Endothelial cell of umbilical vein (primary cell): ENCODE data around the gene ADARB2. TPM values are rescaled to one million over a fixed set of nuclear protein-coding genes. Genes with fewer than 3 reads are reported as not detected.

Source experiments
- BruUV-seq: library from RNA; stranded (reverse); fragments of 400-500 nt; replicated peaks from 2 replicates; lab custom pipeline; 2021; lab: Mats Ljungman, UMichigan
- CTCF ChIA-PET: fragments of 300-600, 350-600 bp; sonication (Branson Sonifier 250); formaldehyde crosslinking; loops from one replicate; lab custom pipeline; 2021; ENCODE audit warnings: antibody characterized with exemption, inconsistent platforms; lab: Charles Lee
- POLR2A ChIA-PET: fragments of 300-600, 350-600 bp; sonication (Branson Sonifier 250); formaldehyde crosslinking; loops from one replicate; lab custom pipeline; 2021; ENCODE audit warnings: antibody characterized with exemption, inconsistent platforms; lab: Charles Lee
- DNase-seq: peaks from one replicate; pipeline ENCODE4 v3.0.0-alpha.2; 2011; ENCODE audit warnings: low read depth, low spot score
- FAIRE-seq: peaks from 2 replicates; lab custom pipeline; 2011; peaks lifted over from hg19 to GRCh38; lab: Jason Lieb, UNC
- H2AFZ ChIP-seq: 2 replicates; pipeline ENCODE4 v1.6.0; 2012; ENCODE audit warnings: low read depth, low read length, control low read depth, inconsistent platforms
- H3K27ac ChIP-seq: 2 replicates; pipeline ENCODE4 v1.5.1; 2011; ENCODE audit warnings: low read depth, mild to moderate bottlenecking, control low read depth, low read length, moderate library complexity; ENCODE audit not compliant: insufficient read depth
- H3K27me3 ChIP-seq, 2 experiments: 2 replicates each; pipeline versions ENCODE4 v1.6.0 to v1.6.1; 2011; ENCODE audit warnings: low read length in 2 of 2, mixed read lengths in 1 of 2; ENCODE audit not compliant: control insufficient read depth in 2 of 2, insufficient read depth in 2 of 2
- H3K36me3 ChIP-seq, 2 experiments: 2 replicates in 1 of 2; 3 replicates in 1 of 2; pipeline ENCODE4 v1.5.1; 2011; ENCODE audit warnings: low read length in 2 of 2, mild to moderate bottlenecking in 1 of 2, moderate library complexity in 1 of 2; ENCODE audit not compliant: control insufficient read depth in 2 of 2, insufficient read depth in 2 of 2; ENCODE audit errors: extremely low read depth in 1 of 2
- H3K4me1 ChIP-seq: 3 replicates; pipeline ENCODE4 v1.5.1; 2011; ENCODE audit warnings: mild to moderate bottlenecking, low read length; ENCODE audit not compliant: control insufficient read depth, insufficient read depth; ENCODE audit errors: extremely low read depth
- H3K4me2 ChIP-seq: 2 replicates; pipeline ENCODE4 v1.6.1; 2011; ENCODE audit warnings: low read length, control low read depth, mixed read lengths; ENCODE audit not compliant: insufficient read depth
- H3K4me3 ChIP-seq, 3 experiments: fragments of 200-600 bp in 1 of 3; sonication (generic), shearing (Covaris generic) in 1 of 3; replicated peaks in 1 of 3; 2 replicates each; pipeline ENCODE4 v1.5.1; 2011 to 2016; ENCODE audit warnings: control low read depth in 3 of 3, low read length in 3 of 3, mild to moderate bottlenecking in 2 of 3, inconsistent platforms in 1 of 3, low read depth in 1 of 3, moderate library complexity in 1 of 3; ENCODE audit not compliant: insufficient read depth in 1 of 3
- H3K79me2 ChIP-seq: 2 replicates; pipeline ENCODE4 v1.6.0; 2012; ENCODE audit warnings: low read length, inconsistent platforms; ENCODE audit not compliant: control insufficient read depth, insufficient read depth
- H3K9ac ChIP-seq: replicated peaks from 2 replicates; pipeline ENCODE3; 2011; ENCODE audit warnings: low read length, control low read depth; ENCODE audit not compliant: insufficient read depth; ENCODE audit errors: extremely low read depth
- H3K9me1 ChIP-seq: replicated peaks from 3 replicates; pipeline ENCODE4 v1.6.0; 2011; ENCODE audit warnings: mild to moderate bottlenecking, low read length; ENCODE audit not compliant: control insufficient read depth, insufficient read depth; ENCODE audit errors: extremely low read depth
- H3K9me3 ChIP-seq: replicated peaks from 2 replicates; pipeline ENCODE4 v1.5.1; 2012; ENCODE audit warnings: low read length, inconsistent platforms; ENCODE audit not compliant: control insufficient read depth, insufficient read depth
- H4K20me1 ChIP-seq: replicated peaks from 2 replicates; pipeline ENCODE3; 2011; ENCODE audit warnings: mild to moderate bottlenecking, low read length; ENCODE audit not compliant: control insufficient read depth, insufficient read depth; ENCODE audit errors: extremely low read depth
- EZH2 ChIP-seq: IDR thresholded peaks from 2 replicates; pipeline ENCODE4 v1.6.1; 2012; ENCODE audit warnings: borderline replicate concordance, low read depth, mild to moderate bottlenecking, moderate library complexity, low read length, inconsistent platforms; ENCODE audit not compliant: severe bottlenecking
- FOS ChIP-seq: IDR thresholded peaks from 2 replicates; pipeline ENCODE4 v1.6.1; 2011; ENCODE audit warnings: mild to moderate bottlenecking, low read length, moderate library complexity, borderline replicate concordance; ENCODE audit not compliant: insufficient read depth
- GATA2 ChIP-seq: IDR thresholded peaks from 2 replicates; pipeline ENCODE4 v1.7.0; 2011; ENCODE audit warnings: low read depth, mild to moderate bottlenecking, moderate library complexity, mixed read lengths, low read length; ENCODE audit not compliant: insufficient read length, insufficient read depth
- JUN ChIP-seq: IDR thresholded peaks from 2 replicates; pipeline ENCODE4 v1.6.1; 2011; ENCODE audit warnings: borderline replicate concordance, low read depth; ENCODE audit not compliant: insufficient read length, insufficient read depth
- MYC ChIP-seq: IDR thresholded peaks from one replicate; pipeline ENCODE4 v1.6.1; 2011; ENCODE audit warnings: mild to moderate bottlenecking, low read depth, low read length
- POLR2A ChIP-seq: IDR thresholded peaks from 2 replicates; pipeline ENCODE4 v1.6.1; 2012; ENCODE audit warnings: low read depth, mild to moderate bottlenecking, control low read depth, low read length
- POLR2AphosphoS5 ChIP-seq: IDR thresholded peaks from 2 replicates; pipeline ENCODE4 v1.6.1; 2012; ENCODE audit warnings: low read depth, mild to moderate bottlenecking, control low read depth, low read length, moderate library complexity; ENCODE audit not compliant: insufficient read depth
- dilution Hi-C: fragments of 300-500 bp; cut with MboI; formaldehyde crosslinking; loops from one replicate; pipeline ENCODE4 v1.15.0; 2019; ENCODE audit warnings: low sequenced_read_pairs; ENCODE audit not compliant: extremely low pct_ligation_motif_present
- intact Hi-C: fragments of 100-400 bp; cut with micrococcal nuclease; formaldehyde crosslinking; loops from one replicate; pipeline ENCODE4 v1.10.0; 2022
- polyA plus RNA-seq, 4 experiments: library from polyadenylated mRNA; depleted of rRNA in 3 of 4; stranded (reverse) in 3 of 4; unstranded in 1 of 4; fragments of >200 nt; gene quantifications; 2 replicates each; pipeline versions ENCODE4 v1.2.1 to v1.2.3, GENCODE V29; 2011 to 2012; ENCODE audit warnings: missing spikeins in 1 of 4
- total RNA-seq: library from RNA; stranded (reverse); gene quantifications from 2 replicates; pipeline ENCODE4 v1.2.3, GENCODE V29; 2021
- TF ChIP-seq, protein P1 (sequence below): IDR thresholded peaks from 2 replicates; pipeline ENCODE4 v1.6.1; 2011; ENCODE audit not compliant: insufficient read depth, insufficient read length
- TF ChIP-seq, protein P2 (sequence below), 2 donors: IDR thresholded peaks; 1 replicate in 1 of 2; 2 replicates in 1 of 2; pipeline ENCODE4 v1.5.1; 2011; ENCODE audit warnings: low read length in 2 of 2, mild to moderate bottlenecking in 2 of 2, moderate library complexity in 2 of 2, control low read depth in 1 of 2, inconsistent platforms in 1 of 2, low read depth in 1 of 2; ENCODE audit not compliant: insufficient read depth in 1 of 2; ENCODE audit errors: extremely low read depth in 1 of 2

Gene ADARB2
- total and polyA plus RNA-seq, 2 donors (not counting 3 experiments of a cell fraction or from before 2014, with no cell fraction given), result not detected

DNA sequence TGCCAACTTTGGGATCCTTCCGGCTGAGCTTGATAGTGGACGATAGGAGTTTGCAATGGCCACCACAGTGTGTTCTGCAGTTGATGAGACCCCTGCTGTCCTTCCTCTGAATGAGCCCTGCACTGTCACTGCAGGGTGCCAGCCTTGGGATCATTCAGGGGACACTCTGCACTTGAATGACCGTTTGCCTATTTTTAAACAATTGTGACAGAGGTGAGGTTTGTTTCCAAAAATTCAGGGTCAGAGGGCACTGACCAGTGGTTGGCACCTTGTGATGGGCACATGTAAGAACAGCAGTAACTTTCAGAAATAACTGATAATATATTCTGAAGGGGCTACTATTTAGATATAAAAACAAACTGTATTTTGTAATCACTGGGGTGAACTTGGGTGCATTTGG is 48.5 kb upstream of the ADARB2 start:
- intact Hi-C loops (no loop called here), dilution Hi-C loops (no loop called here)
- H4K20me1 ChIP-seq, result no peaks in the 10 kb centered on the region
- H3K4me2 ChIP-seq, result no peak overlapping the region
- ChIA-PET POLR2A (no interaction called here), CTCF (no interaction called here)
- H3K4me1 ChIP-seq, result no peaks in the 10 kb centered on the region
- no peak for TF ChIP-seq EZH2
- no peak for TF ChIP-seq FOS
- TF ChIP-seq GATA2, result no peak
- TF ChIP-seq, protein P1, sequence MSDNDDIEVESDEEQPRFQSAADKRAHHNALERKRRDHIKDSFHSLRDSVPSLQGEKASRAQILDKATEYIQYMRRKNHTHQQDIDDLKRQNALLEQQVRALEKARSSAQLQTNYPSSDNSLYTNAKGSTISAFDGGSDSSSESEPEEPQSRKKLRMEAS, result no peak
- no peak for TF ChIP-seq MYC
- TF ChIP-seq, protein P2, sequence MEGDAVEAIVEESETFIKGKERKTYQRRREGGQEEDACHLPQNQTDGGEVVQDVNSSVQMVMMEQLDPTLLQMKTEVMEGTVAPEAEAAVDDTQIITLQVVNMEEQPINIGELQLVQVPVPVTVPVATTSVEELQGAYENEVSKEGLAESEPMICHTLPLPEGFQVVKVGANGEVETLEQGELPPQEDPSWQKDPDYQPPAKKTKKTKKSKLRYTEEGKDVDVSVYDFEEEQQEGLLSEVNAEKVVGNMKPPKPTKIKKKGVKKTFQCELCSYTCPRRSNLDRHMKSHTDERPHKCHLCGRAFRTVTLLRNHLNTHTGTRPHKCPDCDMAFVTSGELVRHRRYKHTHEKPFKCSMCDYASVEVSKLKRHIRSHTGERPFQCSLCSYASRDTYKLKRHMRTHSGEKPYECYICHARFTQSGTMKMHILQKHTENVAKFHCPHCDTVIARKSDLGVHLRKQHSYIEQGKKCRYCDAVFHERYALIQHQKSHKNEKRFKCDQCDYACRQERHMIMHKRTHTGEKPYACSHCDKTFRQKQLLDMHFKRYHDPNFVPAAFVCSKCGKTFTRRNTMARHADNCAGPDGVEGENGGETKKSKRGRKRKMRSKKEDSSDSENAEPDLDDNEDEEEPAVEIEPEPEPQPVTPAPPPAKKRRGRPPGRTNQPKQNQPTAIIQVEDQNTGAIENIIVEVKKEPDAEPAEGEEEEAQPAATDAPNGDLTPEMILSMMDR (IDR thresholded peaks at IDR 0.05; ENCODE audit: extremely low read depth in 1 of 2, insufficient read depth in 1 of 2, low read depth in 1 of 2, low read length in 2 of 2), result no peak
- no peak for TF ChIP-seq POLR2AphosphoS5
- no peak for TF ChIP-seq POLR2A
- TF ChIP-seq JUN, result no peak
- no peaks in the 10 kb centered on the region for H3K9me1 ChIP-seq
- no peak overlapping the region for H3K4me3 ChIP-seq
- no peak overlapping the region for H2AFZ ChIP-seq
- H3K27ac ChIP-seq, result no peak overlapping the region
- peaks cover 5% of the 10 kb centered on the region for H3K9me3 ChIP-seq
- DNase-seq (no peak), FAIRE-seq (no peak)
- no peaks in the 10 kb centered on the region for H3K79me2 ChIP-seq
- BruUV-seq, result no TSS peak
- H3K9ac ChIP-seq, result no peak overlapping the region
- no peaks in the 10 kb centered on the region for H3K36me3 ChIP-seq
- H3K27me3 ChIP-seq, result no peaks in the 10 kb centered on the region
